Stimulated activated CD4-positive, alpha-beta T cell treated with anti-CD3 and anti-CD28 coated beads, Interleukin-2, amount 100 ng/mL, for 4 hours (primary cell): ENCODE data around the gene HOXD8.

Experiments
- DNase-seq: peaks from one replicate; pipeline ENCODE4 v3.0.0-alpha.2; 2020; ENCODE audit warnings: low read depth

HOXD8 gene

GRCh38 chr2:176160986-176161824, 31.7 kb downstream of the HOXD8 start:
- no peak for DNase-seq

GRCh38 chr2:176161825-176162626, 32.5 kb downstream of the HOXD8 start:
- DNase-seq: no peak

GRCh38 chr2:176162911-176163671, 33.6 kb downstream of the HOXD8 start:
- no peak for DNase-seq

- no peak for DNase-seq
Measured at GRCh38 chr2:176163672-176164056, 34.2 kb downstream of the HOXD8 start.

GRCh38 chr2:176164201-176164600, 34.7 kb downstream of the HOXD8 start:
- DNase-seq: no peak

GRCh38 chr2:176164611-176165369, 35.3 kb downstream of the HOXD8 start:
- no peak for DNase-seq

GRCh38 chr2:176165370-176166050, 36.0 kb downstream of the HOXD8 start:
- DNase-seq: no peak

GRCh38 chr2:176166272-176166671, 36.8 kb downstream of the HOXD8 start:
- DNase-seq: no peak

GRCh38 chr2:176167398-176167797, 37.9 kb downstream of the HOXD8 start:
- no peak for DNase-seq

- DNase-seq: no peak
Measured at GRCh38 chr2:176169181-176169580, 39.7 kb downstream of the HOXD8 start.

- DNase-seq: no peak
Measured at GRCh38 chr2:176169711-176170110, 40.2 kb downstream of the HOXD8 start.

GRCh38 chr2:176170602-176171305, 41.2 kb downstream of the HOXD8 start:
- DNase-seq: no peak

- DNase-seq: no peak
Measured at GRCh38 chr2:176171351-176172006, 42.0 kb downstream of the HOXD8 start.

- no peak for DNase-seq
Measured at GRCh38 chr2:176172007-176172894, 42.7 kb downstream of the HOXD8 start.

- no peak for DNase-seq
Measured at GRCh38 chr2:176172895-176173566, 43.5 kb downstream of the HOXD8 start.

GRCh38 chr2:176173567-176174381, 44.3 kb downstream of the HOXD8 start:
- no peak for DNase-seq

GRCh38 chr2:176174382-176174823, 44.9 kb downstream of the HOXD8 start:
- DNase-seq: no peak
